ENCODE results near the gene LBP. TPM values are rescaled to one million over a fixed set of nuclear protein-coding genes. Genes with fewer than 3 reads are reported as not detected.
"Not testable (repeated sequence)": the region's sequence is repeated elsewhere in the genome, so short reads cannot be mapped to it uniquely, and the experiment has no call there.

The LBP gene
- total RNA-seq, 4 donors from 2014 or later, result not detected

DNA sequence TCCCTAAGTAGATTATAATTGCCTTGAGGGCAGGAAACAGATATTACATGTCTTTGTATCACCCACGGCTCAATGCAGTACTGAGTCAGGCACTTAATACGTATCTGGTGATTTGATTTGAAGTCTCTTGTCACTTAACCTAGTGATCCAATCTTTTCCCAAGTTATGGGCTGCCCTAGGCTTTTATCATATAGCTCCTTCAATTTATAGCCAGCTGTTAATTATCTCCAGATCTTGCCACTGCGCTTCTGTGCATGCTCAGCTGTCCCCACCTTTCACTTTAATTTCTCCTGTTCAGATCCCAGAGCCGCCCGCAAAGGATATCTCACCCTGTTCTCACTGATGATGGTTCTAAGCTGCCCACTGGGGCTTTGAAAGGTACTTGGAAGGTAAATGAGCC lies 47.0 kb downstream of the LBP start:
- TF ChIP-seq, protein P1, sequence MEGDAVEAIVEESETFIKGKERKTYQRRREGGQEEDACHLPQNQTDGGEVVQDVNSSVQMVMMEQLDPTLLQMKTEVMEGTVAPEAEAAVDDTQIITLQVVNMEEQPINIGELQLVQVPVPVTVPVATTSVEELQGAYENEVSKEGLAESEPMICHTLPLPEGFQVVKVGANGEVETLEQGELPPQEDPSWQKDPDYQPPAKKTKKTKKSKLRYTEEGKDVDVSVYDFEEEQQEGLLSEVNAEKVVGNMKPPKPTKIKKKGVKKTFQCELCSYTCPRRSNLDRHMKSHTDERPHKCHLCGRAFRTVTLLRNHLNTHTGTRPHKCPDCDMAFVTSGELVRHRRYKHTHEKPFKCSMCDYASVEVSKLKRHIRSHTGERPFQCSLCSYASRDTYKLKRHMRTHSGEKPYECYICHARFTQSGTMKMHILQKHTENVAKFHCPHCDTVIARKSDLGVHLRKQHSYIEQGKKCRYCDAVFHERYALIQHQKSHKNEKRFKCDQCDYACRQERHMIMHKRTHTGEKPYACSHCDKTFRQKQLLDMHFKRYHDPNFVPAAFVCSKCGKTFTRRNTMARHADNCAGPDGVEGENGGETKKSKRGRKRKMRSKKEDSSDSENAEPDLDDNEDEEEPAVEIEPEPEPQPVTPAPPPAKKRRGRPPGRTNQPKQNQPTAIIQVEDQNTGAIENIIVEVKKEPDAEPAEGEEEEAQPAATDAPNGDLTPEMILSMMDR (IDR thresholded peaks at IDR 0.05), result no peak
- TF ChIP-seq POLR2A (IDR thresholded peaks at IDR 0.05), result no peak

DNA sequence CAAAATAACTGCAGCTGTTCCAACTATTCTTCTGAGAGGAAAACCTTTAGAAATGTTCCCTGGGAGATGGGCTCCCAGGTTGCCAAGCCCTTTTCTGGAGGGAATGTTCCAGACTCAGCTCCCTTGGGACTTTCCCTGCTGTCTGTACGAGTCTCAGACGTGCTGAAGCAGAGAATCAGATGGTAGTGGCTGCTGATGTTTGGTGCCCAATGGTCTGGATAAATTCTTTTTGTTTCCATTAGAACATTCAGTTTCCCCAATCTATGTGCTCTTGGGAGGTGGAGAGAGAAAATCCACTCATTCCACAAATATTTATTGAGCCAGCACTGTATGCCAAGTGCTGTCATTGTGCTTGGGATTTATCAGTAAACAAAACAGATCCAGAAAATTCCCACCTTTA lies 48.9 kb downstream of the LBP start:
- TF ChIP-seq POLR2A (IDR thresholded peaks at IDR 0.05), result no peak
- TF ChIP-seq, protein P1 (IDR thresholded peaks at IDR 0.05), result no peak

More for the DNA sequence above, 47.0 kb downstream of the LBP start:
- H3K36me3 ChIP-seq, result no peaks in the 10 kb centered on the region
- no peaks in the 10 kb centered on the region for H3K4me1 ChIP-seq
- H3K4me3 ChIP-seq, result no peak overlapping the region
- no peak overlapping the region for H3K27ac ChIP-seq
- DNase-seq, result no peak
- H3K9me3 ChIP-seq, result no peaks in the 10 kb centered on the region
- H3K27me3 ChIP-seq, result no peaks in the 10 kb centered on the region

DNA sequence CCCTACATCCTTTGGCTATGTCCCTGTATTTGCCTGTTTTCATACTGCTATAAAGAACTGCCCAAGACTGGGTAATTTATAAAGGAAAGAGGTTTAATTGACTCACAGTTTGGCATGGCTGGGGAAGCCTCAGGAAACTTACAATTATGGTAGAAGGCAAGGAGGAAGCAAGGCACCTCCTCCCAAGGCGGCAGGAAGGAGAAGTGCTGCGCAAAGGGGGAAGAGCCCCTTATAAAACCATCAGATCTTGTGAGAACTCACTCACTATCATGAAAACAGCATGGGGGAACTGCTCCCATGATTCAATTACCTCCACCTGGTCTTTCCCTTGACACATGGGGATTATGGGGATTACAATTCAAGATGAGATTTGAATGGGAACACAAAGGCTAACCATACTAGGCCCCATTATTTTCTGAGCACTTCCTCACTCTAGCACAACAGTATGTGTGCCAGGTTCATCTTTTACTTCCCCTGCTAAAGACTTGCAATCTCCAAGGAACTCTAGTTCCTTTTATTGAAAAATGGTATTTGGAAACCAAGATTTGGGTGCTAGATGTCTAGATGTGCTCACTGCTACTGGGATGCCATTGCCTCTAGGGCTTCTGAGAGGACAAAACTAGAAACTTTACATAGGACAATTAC lies 49.6 kb downstream of the LBP start:
- H3K27ac ChIP-seq, H3K9me3 ChIP-seq, H3K4me1 ChIP-seq, H3K4me3 ChIP-seq, DNase-seq, H3K36me3 ChIP-seq, H3K27me3 ChIP-seq: not testable (repeated sequence)

More for the DNA sequence above, 48.9 kb downstream of the LBP start:
- Histone ChIP-seq H3K27ac (no peak overlapping the region), H3K9me3 (no peaks in the 10 kb centered on the region), H3K4me3 (no peak overlapping the region), H3K27me3 (no peaks in the 10 kb centered on the region), H3K4me1 (no peaks in the 10 kb centered on the region), H3K36me3 (no peaks in the 10 kb centered on the region)
- DNase-seq, result no peak

DNA sequence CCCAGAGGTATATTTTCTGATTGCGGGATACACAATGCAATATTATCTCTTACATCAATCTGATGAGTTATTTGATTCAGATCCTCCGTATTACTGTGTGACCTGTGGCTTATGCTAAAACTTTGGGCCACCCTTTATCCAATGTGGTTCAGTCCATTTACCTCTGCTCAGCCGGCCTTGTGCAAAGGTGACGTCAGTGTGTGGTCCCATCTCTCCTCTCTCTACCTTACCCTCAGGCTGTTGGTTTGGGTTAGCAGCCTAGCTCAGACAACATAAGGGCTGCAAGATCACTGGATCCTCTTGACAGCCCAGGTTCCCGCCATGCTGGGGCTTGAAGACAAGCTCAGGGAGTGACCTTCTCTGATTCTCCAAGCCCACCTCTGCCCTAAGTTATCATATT lies 55.8 kb downstream of the LBP start:
- DNase-seq, result peak in 1 of 3 donors; percentile 2
- no peak overlapping the region for H3K4me3 ChIP-seq
- no peaks in the 10 kb centered on the region for H3K4me1 ChIP-seq
- no peak overlapping the region for H3K27ac ChIP-seq
- no peaks in the 10 kb centered on the region for H3K36me3 ChIP-seq
- no peaks in the 10 kb centered on the region for H3K27me3 ChIP-seq
- TF ChIP-seq, protein P1 (IDR thresholded peaks at IDR 0.05), result no peak
- TF ChIP-seq POLR2A (IDR thresholded peaks at IDR 0.05), result no peak
- H3K9me3 ChIP-seq, result no peaks in the 10 kb centered on the region

DNA sequence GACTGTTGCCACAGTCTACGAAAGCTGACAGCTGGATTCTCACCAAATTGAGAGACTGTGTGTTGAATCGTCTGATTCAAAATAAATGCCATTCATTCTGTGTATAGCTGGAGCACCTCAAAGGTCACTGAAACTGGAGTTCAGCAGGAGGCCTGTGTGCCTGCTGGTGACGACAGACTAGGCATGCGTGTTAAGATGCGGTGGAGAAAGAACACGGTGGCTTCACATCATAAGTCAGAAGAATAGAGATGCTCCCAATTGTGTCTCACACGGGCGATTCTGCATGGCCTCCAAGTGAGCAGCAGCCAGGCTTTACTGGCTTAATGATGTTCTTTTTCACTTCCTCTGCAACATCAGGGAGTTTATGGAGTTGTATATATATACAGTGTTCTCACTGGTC lies 56.5 kb downstream of the LBP start:
- Histone ChIP-seq H3K4me1 (no peaks in the 10 kb centered on the region), H3K27ac (no peak overlapping the region), H3K27me3 (no peaks in the 10 kb centered on the region), H3K36me3 (no peaks in the 10 kb centered on the region), H3K4me3 (no peak overlapping the region), H3K9me3 (no peaks in the 10 kb centered on the region)
- TF ChIP-seq, protein P1 (IDR thresholded peaks at IDR 0.05), result no peak
- DNase-seq, result peak in 1 of 3 donors; percentile 25

DNA sequence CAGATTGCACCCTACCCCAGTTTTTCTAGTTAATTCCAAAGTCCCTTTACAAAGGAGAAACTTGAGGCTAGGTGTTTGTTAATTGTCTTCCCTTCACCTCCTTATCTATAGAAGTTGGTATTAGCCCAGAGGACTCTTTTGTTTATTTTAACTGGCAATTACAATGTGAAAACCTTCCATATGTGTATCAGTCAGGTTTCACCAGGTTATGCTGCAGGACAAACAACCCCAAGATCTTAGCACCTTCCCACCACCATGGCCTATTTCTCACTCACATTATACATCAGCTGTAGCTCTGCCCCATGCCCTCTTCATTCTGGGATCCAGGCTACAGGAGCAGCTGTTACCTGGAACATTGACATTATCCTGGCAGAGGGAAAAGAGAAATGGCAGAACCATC lies 57.7 kb downstream of the LBP start:
- TF ChIP-seq POLR2A (IDR thresholded peaks at IDR 0.05), result no peak
- TF ChIP-seq, protein P1 (IDR thresholded peaks at IDR 0.05), result no peak
- no peak for DNase-seq
- Histone ChIP-seq H3K36me3 (no peaks in the 10 kb centered on the region), H3K4me3 (no peak overlapping the region), H3K27ac (no peak overlapping the region), H3K27me3 (no peaks in the 10 kb centered on the region), H3K4me1 (no peaks in the 10 kb centered on the region), H3K9me3 (no peaks in the 10 kb centered on the region)
